ENCODE measurements around the gene FOSB. TPM values are rescaled to one million over a fixed set of nuclear protein-coding genes. Genes with fewer than 3 reads are reported as not detected.

The FOSB gene
- total RNA-seq = 42.8 TPM

DNA sequence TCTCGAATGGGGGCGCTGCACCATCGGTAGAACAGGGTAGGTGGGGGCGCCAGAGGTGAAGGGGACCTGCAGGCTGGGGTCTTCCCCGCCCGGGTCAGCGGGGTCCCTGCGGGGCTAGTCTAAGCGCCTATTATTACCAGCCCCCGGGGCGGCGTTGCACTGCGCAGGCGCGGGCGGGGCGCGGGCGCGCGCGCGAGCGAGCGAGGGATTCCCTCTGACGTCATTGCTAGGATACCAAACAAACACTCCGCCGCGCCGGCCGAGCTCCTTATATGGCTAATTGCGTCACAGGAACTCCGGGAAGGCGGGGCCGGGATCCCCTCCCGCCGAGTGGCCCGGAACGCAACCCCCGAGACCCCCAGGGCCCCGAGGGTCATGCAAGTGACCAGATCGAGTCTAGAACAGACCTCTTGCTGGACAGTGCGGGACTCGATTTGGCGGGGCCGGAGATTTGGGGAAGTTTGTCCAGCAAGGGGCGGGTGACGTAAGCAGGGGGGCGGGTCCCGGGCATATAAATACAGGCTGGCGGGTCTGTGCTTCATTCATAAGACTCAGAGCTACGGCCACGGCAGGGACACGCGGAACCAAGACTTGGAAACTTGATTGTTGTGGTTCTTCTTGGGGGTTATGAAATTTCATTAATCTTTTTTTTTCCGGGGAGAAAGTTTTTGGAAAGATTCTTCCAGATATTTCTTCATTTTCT, at the start of gene FOSB:
FOSB (plus strand) TSS at position 541 of the 703 bp plus-strand sequence. CDS start 591 bp downstream, outside the sequence.
- peak within 1 kb of the TSS; percentile 94 to 99 (median 98) for H3K9ac ChIP-seq (ENCODE audit: low read depth in 1 of 3, low read length in 3 of 3)
- H3K4me3 ChIP-seq (ENCODE audit: low read length in 3 of 3) = peak within 1 kb of the TSS; percentile 93 to 99 (median 98)
- H3K27me3 ChIP-seq (ENCODE audit: control insufficient read depth in 3 of 3, insufficient read depth in 3 of 3, low read length in 3 of 3) = no peaks in the 10 kb centered on the region
- peaks cover 0 to 3% (median 0%) of the 10 kb centered on the region in 3 donors for H3K36me3 ChIP-seq (ENCODE audit: control insufficient read depth in 3 of 3, insufficient read depth in 3 of 3, low read length in 3 of 3)
- H3K4me1 ChIP-seq (ENCODE audit: control insufficient read depth in 3 of 3, insufficient read depth in 3 of 3, low read length in 3 of 3) = peaks cover 24 to 35% (median 31%) of the 10 kb centered on the region in 3 donors
- H3K27ac ChIP-seq (ENCODE audit: low read depth, low read length) = peak within 1 kb of the TSS; percentile 99
- no peaks in the 10 kb centered on the region for H3K9me3 ChIP-seq (ENCODE audit: control insufficient read depth in 3 of 3, low read length in 3 of 3)

DNA sequence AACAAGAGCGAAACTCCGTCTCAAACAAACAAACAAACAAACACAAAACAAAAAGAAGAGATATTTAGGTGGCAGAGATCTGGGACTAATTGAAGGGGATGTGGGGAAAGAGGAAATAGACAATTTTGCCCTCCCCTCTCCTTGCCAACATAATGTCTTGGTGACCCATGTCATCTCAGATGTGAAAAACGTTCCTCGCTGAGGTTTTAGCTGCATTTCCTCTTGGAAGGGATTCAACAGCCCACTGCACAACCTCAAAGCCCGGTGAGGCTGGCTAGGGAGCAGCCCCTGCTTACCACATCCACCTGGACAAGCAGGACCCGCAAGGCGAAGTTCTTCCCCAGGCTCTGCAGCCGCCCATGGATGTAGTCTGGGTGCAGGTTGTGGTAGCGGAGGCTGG, 49.0 kb upstream of the FOSB start:
- H3K9me3 ChIP-seq (ENCODE audit: control insufficient read depth in 3 of 3, low read length in 3 of 3) = no peaks in the 10 kb centered on the region
- no peak overlapping the region for H3K4me3 ChIP-seq (ENCODE audit: low read length in 3 of 3)
- H3K27me3 ChIP-seq (ENCODE audit: control insufficient read depth in 3 of 3, insufficient read depth in 3 of 3, low read length in 3 of 3) = no peaks in the 10 kb centered on the region
- H3K27ac ChIP-seq (ENCODE audit: low read depth, low read length) = no peak overlapping the region
- no peak overlapping the region for H3K9ac ChIP-seq (ENCODE audit: low read depth in 1 of 3, low read length in 3 of 3)
- peaks cover 6 to 16% (median 6%) of the 10 kb centered on the region in 3 donors for H3K4me1 ChIP-seq (ENCODE audit: control insufficient read depth in 3 of 3, insufficient read depth in 3 of 3, low read length in 3 of 3)
- H3K36me3 ChIP-seq (ENCODE audit: control insufficient read depth in 3 of 3, insufficient read depth in 3 of 3, low read length in 3 of 3) = peaks cover 25 to 36% (median 34%) of the 10 kb centered on the region in 3 donors

DNA sequence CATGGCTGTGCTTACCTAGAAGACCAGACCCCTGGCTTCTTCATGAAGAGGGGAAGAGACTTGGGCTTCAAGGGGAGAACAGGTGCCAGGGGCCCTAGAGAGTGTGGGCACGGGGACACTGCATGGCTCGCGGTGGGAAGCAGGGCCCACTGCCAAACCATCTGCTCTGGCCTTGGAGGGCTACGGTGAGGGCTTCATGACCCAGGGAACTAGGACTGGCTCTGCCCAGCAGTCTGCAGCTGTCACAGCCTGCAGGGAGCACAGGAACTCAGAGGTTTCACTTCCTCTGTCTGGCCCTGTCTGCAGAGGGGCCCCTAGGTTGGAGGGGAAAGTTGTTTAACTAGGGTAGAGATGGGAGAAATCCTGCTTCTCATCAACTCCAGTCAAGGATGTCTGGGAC, 48.4 kb upstream of the FOSB start:
- H3K27ac ChIP-seq (ENCODE audit: low read depth, low read length) = no peak overlapping the region
- no peak overlapping the region for H3K4me3 ChIP-seq (ENCODE audit: low read length in 3 of 3)
- peaks cover 22 to 31% (median 29%) of the 10 kb centered on the region in 3 donors for H3K36me3 ChIP-seq (ENCODE audit: control insufficient read depth in 3 of 3, insufficient read depth in 3 of 3, low read length in 3 of 3)
- no peaks in the 10 kb centered on the region for H3K9me3 ChIP-seq (ENCODE audit: control insufficient read depth in 3 of 3, low read length in 3 of 3)
- no peaks in the 10 kb centered on the region for H3K27me3 ChIP-seq (ENCODE audit: control insufficient read depth in 3 of 3, insufficient read depth in 3 of 3, low read length in 3 of 3)
- H3K4me1 ChIP-seq (ENCODE audit: control insufficient read depth in 3 of 3, insufficient read depth in 3 of 3, low read length in 3 of 3) = peaks cover 11 to 22% (median 12%) of the 10 kb centered on the region in 3 donors
- H3K9ac ChIP-seq (ENCODE audit: low read depth in 1 of 3, low read length in 3 of 3) = no peak overlapping the region

DNA sequence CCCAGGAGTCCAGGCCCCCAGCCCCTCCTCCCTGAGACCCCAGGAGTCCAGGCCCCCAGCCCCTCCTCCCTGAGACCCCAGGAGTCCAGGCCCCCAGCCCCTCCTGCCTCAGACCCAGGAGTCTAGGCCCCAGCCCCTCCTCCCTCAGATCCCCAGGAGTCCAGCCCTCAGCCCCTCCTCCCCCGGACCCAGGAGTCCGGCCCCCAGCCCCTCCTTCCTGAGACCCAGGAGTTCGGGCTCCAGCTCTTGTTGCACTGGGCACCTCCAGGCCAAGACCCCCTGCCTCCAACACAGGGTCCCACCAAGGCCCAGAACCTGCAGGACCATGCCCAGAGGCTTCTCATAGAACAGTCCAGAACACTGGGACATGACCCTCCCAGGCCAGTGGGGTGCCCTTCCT, 47.9 kb upstream of the FOSB start:
- H3K9ac ChIP-seq (ENCODE audit: low read depth in 1 of 3, low read length in 3 of 3) = no peak overlapping the region
- peaks cover 18 to 27% (median 25%) of the 10 kb centered on the region in 3 donors for H3K36me3 ChIP-seq (ENCODE audit: control insufficient read depth in 3 of 3, insufficient read depth in 3 of 3, low read length in 3 of 3)
- H3K27me3 ChIP-seq (ENCODE audit: control insufficient read depth in 3 of 3, insufficient read depth in 3 of 3, low read length in 3 of 3) = no peaks in the 10 kb centered on the region
- no peak overlapping the region for H3K4me3 ChIP-seq (ENCODE audit: low read length in 3 of 3)
- H3K9me3 ChIP-seq (ENCODE audit: control insufficient read depth in 3 of 3, low read length in 3 of 3) = no peaks in the 10 kb centered on the region
- no peak overlapping the region for H3K27ac ChIP-seq (ENCODE audit: low read depth, low read length)
- H3K4me1 ChIP-seq (ENCODE audit: control insufficient read depth in 3 of 3, insufficient read depth in 3 of 3, low read length in 3 of 3) = peaks cover 12 to 24% (median 16%) of the 10 kb centered on the region in 3 donors

DNA sequence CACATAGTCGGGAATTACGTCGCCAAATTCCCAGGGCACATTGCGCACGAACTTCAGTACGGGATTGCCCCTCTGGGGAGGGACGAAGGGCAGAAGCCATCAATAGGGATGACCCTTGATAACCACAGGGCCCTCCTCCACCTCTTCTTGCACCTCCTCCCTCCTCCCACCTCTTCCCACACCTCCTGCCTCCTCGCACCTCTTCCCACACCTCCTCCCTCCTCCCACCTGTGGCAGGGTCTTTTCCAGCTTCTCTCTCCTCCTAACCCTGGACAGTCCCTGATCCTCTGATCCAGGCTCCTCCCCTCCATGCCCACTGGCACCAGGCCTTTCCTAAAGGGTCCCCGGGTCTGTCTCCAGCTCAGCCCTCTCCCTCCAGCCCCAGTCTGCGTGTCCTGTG, 47.4 kb upstream of the FOSB start:
- Histone ChIP-seq H3K27me3 (ENCODE audit: control insufficient read depth in 3 of 3, insufficient read depth in 3 of 3, low read length in 3 of 3) (no peaks in the 10 kb centered on the region), H3K9me3 (ENCODE audit: control insufficient read depth in 3 of 3, low read length in 3 of 3) (no peaks in the 10 kb centered on the region), H3K27ac (ENCODE audit: low read depth, low read length) (no peak overlapping the region), H3K4me1 (ENCODE audit: control insufficient read depth in 3 of 3, insufficient read depth in 3 of 3, low read length in 3 of 3) (peaks cover 13 to 24% (median 16%) of the 10 kb centered on the region in 3 donors), H3K9ac (ENCODE audit: low read depth in 1 of 3, low read length in 3 of 3) (no peak overlapping the region), H3K4me3 (ENCODE audit: low read length in 3 of 3) (no peak overlapping the region), H3K36me3 (ENCODE audit: control insufficient read depth in 3 of 3, insufficient read depth in 3 of 3, low read length in 3 of 3) (peaks cover 18 to 27% (median 25%) of the 10 kb centered on the region in 3 donors)

DNA sequence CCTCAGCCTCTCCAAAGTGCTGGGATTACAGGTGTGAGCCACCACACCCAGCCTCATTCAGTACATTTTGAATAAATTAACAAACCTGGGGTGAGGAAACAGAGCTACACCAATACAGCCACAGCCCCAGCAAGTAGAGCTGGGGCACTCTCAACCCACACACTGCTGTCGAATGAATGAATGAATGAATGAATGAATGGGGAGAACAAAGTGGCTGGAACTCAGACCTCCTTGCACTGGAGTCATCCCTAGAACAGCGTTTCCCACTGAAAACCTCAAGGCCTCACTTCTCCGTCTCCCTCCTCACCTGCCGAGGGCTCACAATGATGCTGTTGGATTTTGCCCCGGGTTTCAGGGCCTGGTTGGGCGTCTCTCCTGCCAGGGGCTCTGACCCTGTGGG, 46.9 kb upstream of the FOSB start:
- Histone ChIP-seq H3K9ac (ENCODE audit: low read depth in 1 of 3, low read length in 3 of 3) (no peak overlapping the region), H3K27me3 (ENCODE audit: control insufficient read depth in 3 of 3, insufficient read depth in 3 of 3, low read length in 3 of 3) (no peaks in the 10 kb centered on the region), H3K4me3 (ENCODE audit: low read length in 3 of 3) (no peak overlapping the region), H3K27ac (ENCODE audit: low read depth, low read length) (no peak overlapping the region), H3K36me3 (ENCODE audit: control insufficient read depth in 3 of 3, insufficient read depth in 3 of 3, low read length in 3 of 3) (peaks cover 17 to 25% (median 22%) of the 10 kb centered on the region in 3 donors), H3K4me1 (ENCODE audit: control insufficient read depth in 3 of 3, insufficient read depth in 3 of 3, low read length in 3 of 3) (peaks cover 14 to 24% (median 16%) of the 10 kb centered on the region in 3 donors), H3K9me3 (ENCODE audit: control insufficient read depth in 3 of 3, low read length in 3 of 3) (no peaks in the 10 kb centered on the region)

DNA sequence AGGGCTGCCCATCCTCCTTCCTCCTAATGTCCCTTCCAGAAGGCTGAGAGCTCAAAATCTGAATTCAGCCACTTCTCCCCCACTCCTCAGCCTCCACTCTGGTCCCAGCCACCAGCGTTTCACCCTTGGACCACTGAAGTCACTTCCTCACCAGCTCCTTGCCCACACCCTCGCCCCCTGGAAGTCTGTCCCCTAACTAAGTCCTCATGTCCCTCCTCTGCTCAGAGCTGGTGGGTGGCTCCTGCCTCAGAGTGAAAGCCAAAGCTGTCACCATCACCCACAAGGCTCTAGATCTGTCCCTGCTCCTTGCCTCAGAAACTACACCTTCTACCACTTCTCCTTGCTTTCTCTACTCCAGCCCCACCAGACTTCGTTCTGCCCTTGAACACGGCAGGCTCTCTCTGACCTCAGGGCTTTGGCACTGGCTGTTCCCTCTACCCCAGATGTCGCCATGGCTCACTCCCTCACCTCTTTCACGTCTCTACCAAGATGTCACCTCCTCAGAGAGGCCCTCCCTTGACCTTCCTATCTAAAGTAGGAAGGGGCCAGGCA, 45.8 kb upstream of the FOSB start:
- H3K36me3 ChIP-seq (ENCODE audit: control insufficient read depth in 3 of 3, insufficient read depth in 3 of 3, low read length in 3 of 3) = peaks cover 12 to 22% (median 18%) of the 10 kb centered on the region in 3 donors
- no peak overlapping the region for H3K27ac ChIP-seq (ENCODE audit: low read depth, low read length)
- peaks cover 14 to 24% (median 16%) of the 10 kb centered on the region in 3 donors for H3K4me1 ChIP-seq (ENCODE audit: control insufficient read depth in 3 of 3, insufficient read depth in 3 of 3, low read length in 3 of 3)
- no peak overlapping the region for H3K9ac ChIP-seq (ENCODE audit: low read depth in 1 of 3, low read length in 3 of 3)
- H3K4me3 ChIP-seq (ENCODE audit: low read length in 3 of 3) = no peak overlapping the region
- no peaks in the 10 kb centered on the region for H3K9me3 ChIP-seq (ENCODE audit: control insufficient read depth in 3 of 3, low read length in 3 of 3)
- no peaks in the 10 kb centered on the region for H3K27me3 ChIP-seq (ENCODE audit: control insufficient read depth in 3 of 3, insufficient read depth in 3 of 3, low read length in 3 of 3)

DNA sequence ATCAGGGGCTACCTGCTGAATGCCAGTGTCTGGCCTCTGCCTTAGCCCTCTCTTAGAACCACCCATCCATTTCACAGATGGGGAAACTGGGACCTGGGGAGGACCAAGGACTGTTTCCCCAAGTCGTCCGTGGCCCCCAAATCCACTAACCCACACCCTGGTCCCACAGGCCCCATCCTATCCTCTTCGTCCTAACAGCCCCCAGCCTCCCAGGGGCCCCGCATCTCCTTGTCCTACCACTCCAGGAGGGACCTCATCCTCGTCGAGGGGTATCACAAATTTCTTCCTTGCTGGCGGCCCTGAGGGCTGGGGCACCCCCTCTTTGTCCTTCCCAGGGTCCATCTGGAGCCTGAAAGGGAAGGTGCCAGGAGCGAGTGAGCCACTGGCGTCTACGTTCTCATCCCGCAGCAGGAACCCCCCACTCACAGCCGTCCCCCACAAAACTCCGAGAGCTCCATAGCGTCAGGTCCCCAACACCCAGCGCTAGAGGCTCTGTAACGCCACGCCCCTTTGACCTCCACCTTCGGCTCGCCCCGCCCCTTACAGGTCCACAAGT, 44.7 kb upstream of the FOSB start:
- Histone ChIP-seq H3K36me3 (ENCODE audit: control insufficient read depth in 3 of 3, insufficient read depth in 3 of 3, low read length in 3 of 3) (peaks cover 9 to 18% (median 13%) of the 10 kb centered on the region in 3 donors), H3K4me1 (ENCODE audit: control insufficient read depth in 3 of 3, insufficient read depth in 3 of 3, low read length in 3 of 3) (peaks cover 16 to 24% (median 18%) of the 10 kb centered on the region in 3 donors), H3K9ac (ENCODE audit: low read depth in 1 of 3, low read length in 3 of 3) (peak overlapping the region; percentile 78 to 92 (median 86)), H3K9me3 (ENCODE audit: control insufficient read depth in 3 of 3, low read length in 3 of 3) (no peaks in the 10 kb centered on the region), H3K27ac (ENCODE audit: low read depth, low read length) (peak overlapping the region; percentile 77), H3K27me3 (ENCODE audit: control insufficient read depth in 3 of 3, insufficient read depth in 3 of 3, low read length in 3 of 3) (no peaks in the 10 kb centered on the region), H3K4me3 (ENCODE audit: low read length in 3 of 3) (peak overlapping the region; percentile 80 to 91 (median 84))

DNA sequence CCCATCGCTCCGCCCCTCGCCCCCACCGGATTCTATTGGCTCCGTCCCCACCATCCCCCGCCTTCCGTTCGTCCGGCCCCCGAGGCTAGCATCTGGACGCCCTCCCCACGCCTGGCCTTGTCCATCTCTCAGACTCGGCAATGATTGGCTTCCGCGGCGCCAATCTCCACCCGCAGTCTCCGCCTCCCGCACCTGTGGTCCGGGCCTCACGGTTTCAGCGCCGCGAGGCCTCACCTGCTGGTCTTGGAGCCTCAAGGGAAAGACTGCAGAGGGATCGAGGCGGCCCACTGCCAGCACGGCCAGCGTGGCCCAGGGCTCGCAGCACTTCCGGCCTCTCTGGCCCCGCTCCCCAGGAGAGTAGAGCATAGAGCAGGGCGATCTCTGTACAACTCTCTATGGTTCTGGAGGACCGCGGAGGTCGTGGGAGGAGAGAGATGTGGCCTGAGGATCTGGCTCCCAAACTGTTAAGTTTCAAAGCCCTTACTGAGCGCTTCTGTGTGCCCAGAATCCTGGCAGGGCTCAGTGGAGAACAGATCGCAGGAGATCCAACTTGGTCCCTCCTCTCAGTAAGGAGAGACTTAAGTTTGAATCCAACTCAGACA, 44.1 kb upstream of the FOSB start, which contains the start of gene ERCC1:
ERCC1 (minus strand) TSS at position 329 of the 602 bp plus-strand sequence. CDS start 543 bp downstream, outside the sequence.
- H3K4me3 ChIP-seq (ENCODE audit: low read length in 3 of 3) = peak within 1 kb of the TSS; percentile 80 to 91 (median 84)
- peaks cover 9 to 17% (median 13%) of the 10 kb centered on the region in 3 donors for H3K36me3 ChIP-seq (ENCODE audit: control insufficient read depth in 3 of 3, insufficient read depth in 3 of 3, low read length in 3 of 3)
- no peaks in the 10 kb centered on the region for H3K9me3 ChIP-seq (ENCODE audit: control insufficient read depth in 3 of 3, low read length in 3 of 3)
- peaks cover 19 to 24% (median 20%) of the 10 kb centered on the region in 3 donors for H3K4me1 ChIP-seq (ENCODE audit: control insufficient read depth in 3 of 3, insufficient read depth in 3 of 3, low read length in 3 of 3)
- H3K27me3 ChIP-seq (ENCODE audit: control insufficient read depth in 3 of 3, insufficient read depth in 3 of 3, low read length in 3 of 3) = no peaks in the 10 kb centered on the region
- peak within 1 kb of the TSS; percentile 78 to 92 (median 86) for H3K9ac ChIP-seq (ENCODE audit: low read depth in 1 of 3, low read length in 3 of 3)
- peak within 1 kb of the TSS; percentile 77 for H3K27ac ChIP-seq (ENCODE audit: low read depth, low read length)

All from skeletal muscle tissue (tissue), 4 donors.